SW 1271 (cell line): ENCODE results near the gene SCAF1.
A peak's percentile ranks its signal among the peaks of the same experiment; 100 is the strongest.

ENCODE experiments used
- DNase-seq, 2 experiments: peaks; one replicate each; lab custom pipeline; 2025; lab: John Stamatoyannopoulos, UW

The SCAF1 gene

GRCh38 chr19:49665036-49665350 is 23.0 kb downstream of the SCAF1 start:
- no peak for DNase-seq

GRCh38 chr19:49665351-49666119 is 23.5 kb downstream of the SCAF1 start, which contains the start of the genes BCL2L12 and IRF3:
BCL2L12 (plus strand) TSS chr19:49665933; CDS start chr19:49666693, 760 bp downstream.
IRF3 (minus strand) TSS chr19:49665857; CDS start chr19:49664838, 1,019 bp downstream.
- DNase-seq = peak; percentile 69 to 87

- no peak for DNase-seq
These were observed 24.1 kb downstream of the SCAF1 start for GRCh38 chr19:49666120-49666444.

GRCh38 chr19:49667473-49667872 is 25.5 kb downstream of the SCAF1 start:
- no peak for DNase-seq

- DNase-seq = no peak
These were observed 27.5 kb downstream of the SCAF1 start for GRCh38 chr19:49669516-49669915.

GRCh38 chr19:49672131-49672919 is 30.3 kb downstream of the SCAF1 start:
- peak in 1 of 2 experiments; percentile 19 for DNase-seq

- peak; percentile 44 to 90 for DNase-seq
These were observed 34.3 kb downstream of the SCAF1 start for GRCh38 chr19:49676136-49676783.

- DNase-seq = peak; percentile 100
These were observed 34.8 kb downstream of the SCAF1 start for GRCh38 chr19:49676784-49677230.

GRCh38 chr19:49677231-49677900 is 35.4 kb downstream of the SCAF1 start, which contains the start of gene PRMT1:
PRMT1 (plus strand) TSS chr19:49677271; CDS start chr19:49677281, 10 bp downstream.
- DNase-seq = no peak

- DNase-seq = peak; percentile 24 to 41
These were observed 36.1 kb downstream of the SCAF1 start for GRCh38 chr19:49677901-49678674.

- no peak for DNase-seq
These were observed 37.2 kb downstream of the SCAF1 start for GRCh38 chr19:49678985-49679770.

GRCh38 chr19:49679771-49680413 is 37.9 kb downstream of the SCAF1 start:
- DNase-seq = no peak

- peak in 1 of 2 experiments; percentile 75 for DNase-seq
These were observed 38.7 kb downstream of the SCAF1 start for GRCh38 chr19:49680421-49681351.

GRCh38 chr19:49681830-49682229 is 39.8 kb downstream of the SCAF1 start:
- DNase-seq = no peak

- no peak for DNase-seq
These were observed 40.3 kb downstream of the SCAF1 start for GRCh38 chr19:49682274-49682673.

- no peak for DNase-seq
These were observed 41.8 kb downstream of the SCAF1 start for GRCh38 chr19:49683814-49684250.

GRCh38 chr19:49684251-49684982 is 42.4 kb downstream of the SCAF1 start:
- no peak for DNase-seq

- DNase-seq = no peak
These were observed 43.1 kb downstream of the SCAF1 start for GRCh38 chr19:49684983-49685553.
